ENCODE measurements around the gene MCEE. TPM values are rescaled to one million over a fixed set of nuclear protein-coding genes. Genes with fewer than 3 reads are reported as not detected.

MCEE gene
- 18.6 and 19.1 TPM in 2 replicates for total RNA-seq

DNA sequence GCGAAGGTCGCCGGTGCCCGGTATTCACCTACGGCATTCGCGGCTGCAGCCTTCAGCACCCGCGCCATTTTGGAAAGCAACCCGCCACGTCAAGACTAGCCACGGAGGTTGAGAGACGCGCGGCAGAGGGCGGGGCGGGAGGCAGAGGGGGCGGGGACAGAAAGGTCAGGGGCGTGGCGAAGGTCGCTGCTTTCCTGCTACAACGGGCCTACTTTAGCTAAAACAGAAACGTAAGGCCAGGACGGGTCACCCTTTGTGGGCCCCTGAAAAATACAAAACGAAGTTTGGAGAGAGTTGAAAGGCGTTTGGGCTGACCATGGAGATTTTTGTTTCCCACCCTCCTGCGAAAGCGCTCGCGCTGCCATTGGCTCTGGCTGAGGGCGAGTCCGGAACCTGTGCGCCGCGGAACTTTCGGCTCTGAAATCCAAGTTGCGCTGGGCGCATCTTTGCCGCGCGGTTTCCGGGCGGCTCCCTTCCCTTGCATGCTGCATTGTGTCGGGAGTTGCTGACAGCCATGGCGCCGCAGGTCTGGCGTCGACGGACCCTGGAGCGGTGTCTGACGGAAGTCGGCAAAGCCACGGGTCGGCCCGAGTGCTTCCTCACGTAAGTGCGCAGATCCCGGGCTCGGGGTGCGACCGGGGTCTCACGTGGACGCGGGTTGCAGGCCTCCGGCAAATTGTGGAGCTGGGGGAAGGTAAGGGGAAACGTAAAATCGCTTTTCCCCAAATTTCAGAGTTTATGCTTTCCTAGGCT lies at the start of gene MCEE, which contains the start of gene MPHOSPH10:
TSS of gene MCEE (minus strand) at position 78 of the 753 bp plus-strand sequence. CDS start at position 68, 10 bp downstream.
TSS of gene MPHOSPH10 (plus strand) at position 483 of the 753 bp plus-strand sequence. CDS start at position 515, 32 bp downstream.

DNA sequence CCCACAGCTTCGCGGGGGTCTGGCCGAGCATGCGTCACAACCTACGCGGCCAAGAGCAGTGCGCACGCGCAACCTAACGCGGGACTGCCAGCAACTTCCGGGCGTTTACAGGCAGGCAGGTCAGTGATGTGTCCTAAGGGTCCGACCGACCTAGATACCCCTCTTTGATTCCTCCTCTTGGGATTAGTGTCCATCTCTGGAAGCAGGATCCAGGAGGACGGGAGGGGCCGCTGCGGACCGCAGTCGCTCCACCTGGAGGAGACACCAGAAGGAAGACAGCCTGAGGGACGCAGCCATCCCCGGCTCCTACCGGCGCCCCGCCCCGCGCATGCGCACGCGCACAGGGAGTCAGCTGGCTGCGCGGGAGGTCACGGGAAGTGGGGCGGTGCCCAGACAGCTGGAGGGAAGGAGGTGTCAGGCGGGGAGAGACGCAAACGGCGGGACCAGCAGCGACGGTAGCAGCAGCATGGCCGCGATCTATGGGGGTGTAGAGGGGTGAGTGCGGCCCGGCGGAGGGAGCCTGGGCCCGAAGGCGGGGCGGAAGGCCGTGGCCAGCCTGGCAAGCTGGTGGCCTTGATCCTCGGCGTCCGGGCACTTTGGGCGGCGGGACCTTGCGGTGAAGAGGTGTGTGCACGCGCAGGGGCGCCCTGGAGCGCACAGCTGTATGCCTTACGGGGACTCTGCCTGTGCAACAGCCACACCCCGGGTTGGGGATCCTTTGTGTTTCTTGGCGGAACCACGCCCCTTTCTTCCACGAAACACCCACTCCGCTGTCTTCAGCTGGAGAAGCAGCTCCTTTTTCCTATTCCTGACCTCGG lies 61.6 kb downstream of the MCEE start, which contains the start of gene NAGK:
TSS of gene NAGK (plus strand) at position 431 of the 818 bp plus-strand sequence. CDS start at position 467, 36 bp downstream.

Small RNAs within 50 kb of the gene (small RNA-seq; reads per million reads assigned to genes)
- gene AC007881.1: not detected

Other genes with a start within 250 kb of the MCEE start
- gene VAX2, start 229.7 kb downstream of the MCEE start, total RNA-seq: 2.2 and 2.5 TPM in 2 replicates
- 0.59 and 1.8 TPM in 2 replicates for gene ATP6V1B1, start 194.3 kb downstream of the MCEE start, total RNA-seq
- gene ANKRD53, start 151.6 kb downstream of the MCEE start, total RNA-seq: 0.39 and 1.8 TPM in 2 replicates
- 25.7 and 25.8 TPM in 2 replicates for gene TEX261, start 135.4 kb downstream of the MCEE start, total RNA-seq
- gene NAGK, start 61.6 kb downstream of the MCEE start, total RNA-seq: 25.2 and 34.9 TPM in 2 replicates
- gene MPHOSPH10, start 405 bp upstream of the MCEE start, total RNA-seq: 16.2 and 16.4 TPM in 2 replicates
- gene PAIP2B, start 96.9 kb upstream of the MCEE start, total RNA-seq: 0.20 and 0.37 TPM in 2 replicates
- gene ZNF638, start 201.6 kb upstream of the MCEE start, total RNA-seq: 111 and 127 TPM in 2 replicates